Breast epithelium (tissue), 3 donors: ENCODE measurements around the gene STX8.

Experiments
- CTCF ChIP-seq, 3 donors: fragments of 450-650 bp; IDR thresholded peaks; one replicate each; pipeline ENCODE4 v1.5.1; 2016 to 2017; ENCODE audit warnings: antibody characterized with exemption in 3 of 3, mild to moderate bottlenecking in 3 of 3, moderate library complexity in 3 of 3
- POLR2A ChIP-seq: fragments of 450-650 bp; IDR thresholded peaks from one replicate; pipeline ENCODE4 v1.6.1; 2016; ENCODE audit warnings: antibody characterized with exemption, mild to moderate bottlenecking, moderate library complexity
- POLR2AphosphoS5 ChIP-seq, 3 donors: sonication (generic); formaldehyde crosslinking; IDR thresholded peaks; one replicate each; pipeline ENCODE4 v1.6.1; 2017; ENCODE audit warnings: antibody characterized with exemption in 3 of 3

- TF ChIP-seq POLR2A, result no peak
- TF ChIP-seq CTCF (IDR thresholded peaks at IDR 0.05), result no peak
- no peak for TF ChIP-seq POLR2AphosphoS5 (IDR thresholded peaks at IDR 0.05)
Measured at GRCh38 chr17:9244066-9245052, 331.3 kb downstream of the STX8 start.
